Endothelial cell of umbilical vein (primary cell): ENCODE data around the gene TMEM273.

Experiments used
- CTCF ChIP-seq, 2 donors: IDR thresholded peaks; 1 replicate in 1 of 2; 2 replicates in 1 of 2; pipeline ENCODE4 v1.5.1; 2011; ENCODE audit warnings: low read length in 2 of 2, mild to moderate bottlenecking in 2 of 2, moderate library complexity in 2 of 2, control low read depth in 1 of 2, inconsistent platforms in 1 of 2, low read depth in 1 of 2; ENCODE audit not compliant: insufficient read depth in 1 of 2; ENCODE audit errors: extremely low read depth in 1 of 2
- EZH2 ChIP-seq: IDR thresholded peaks from 2 replicates; pipeline ENCODE4 v1.6.1; 2012; ENCODE audit warnings: borderline replicate concordance, low read depth, mild to moderate bottlenecking, moderate library complexity, low read length, inconsistent platforms; ENCODE audit not compliant: severe bottlenecking
- JUN ChIP-seq: IDR thresholded peaks from 2 replicates; pipeline ENCODE4 v1.6.1; 2011; ENCODE audit warnings: borderline replicate concordance, low read depth; ENCODE audit not compliant: insufficient read length, insufficient read depth
- MAX ChIP-seq: IDR thresholded peaks from 2 replicates; pipeline ENCODE4 v1.6.1; 2011; ENCODE audit not compliant: insufficient read depth, insufficient read length
- MYC ChIP-seq: IDR thresholded peaks from one replicate; pipeline ENCODE4 v1.6.1; 2011; ENCODE audit warnings: mild to moderate bottlenecking, low read depth, low read length
- POLR2A ChIP-seq: IDR thresholded peaks from 2 replicates; pipeline ENCODE4 v1.6.1; 2012; ENCODE audit warnings: low read depth, mild to moderate bottlenecking, control low read depth, low read length
- POLR2AphosphoS5 ChIP-seq: IDR thresholded peaks from 2 replicates; pipeline ENCODE4 v1.6.1; 2012; ENCODE audit warnings: low read depth, mild to moderate bottlenecking, control low read depth, low read length, moderate library complexity; ENCODE audit not compliant: insufficient read depth

GRCh38 chr10:49173201-49173772 is 14.9 kb downstream of the TMEM273 start:
- no peak for TF ChIP-seq EZH2
- no peak for TF ChIP-seq CTCF (IDR thresholded peaks at IDR 0.05; ENCODE audit: extremely low read depth in 1 of 2, insufficient read depth in 1 of 2, low read depth in 1 of 2, low read length in 2 of 2)
- TF ChIP-seq POLR2AphosphoS5 = no peak
- TF ChIP-seq MYC = no peak
- no peak for TF ChIP-seq JUN
- no peak for TF ChIP-seq POLR2A
- no peak for TF ChIP-seq MAX
